PFSK-1 (cell line): ENCODE data around the gene LILRA5.

Experiments used
- POLR2AphosphoS5 ChIP-seq: IDR thresholded peaks from 2 replicates; pipeline ENCODE4 v1.6.1; 2012; ENCODE audit warnings: low read depth, mild to moderate bottlenecking, control low read depth, low read length, moderate library complexity
- REST ChIP-seq, 2 experiments: IDR thresholded peaks; 2 replicates each; pipeline versions ENCODE4 v1.6.1 to v1.8.0; 2011 to 2012; ENCODE audit warnings: low read depth in 2 of 2, low read length in 2 of 2, control low read depth in 1 of 2, inconsistent platforms in 1 of 2, mild to moderate bottlenecking in 1 of 2, moderate library complexity in 1 of 2; ENCODE audit not compliant: insufficient read depth in 1 of 2
- SIN3A ChIP-seq: IDR thresholded peaks from 2 replicates; pipeline ENCODE4 v1.6.1; 2012; ENCODE audit warnings: mild to moderate bottlenecking, low read length, moderate library complexity, borderline replicate concordance; ENCODE audit not compliant: insufficient read depth
- TAF1 ChIP-seq: IDR thresholded peaks from 2 replicates; pipeline ENCODE4 v1.6.1; 2012; ENCODE audit warnings: low read length, control low read depth, borderline replicate concordance; ENCODE audit not compliant: insufficient read depth

GRCh38 chr19:54354761-54355160 lies 41.8 kb upstream of the LILRA5 start:
- TF ChIP-seq REST (IDR thresholded peaks at IDR 0.05; ENCODE audit: insufficient read depth in 1 of 2, low read depth in 2 of 2, low read length in 2 of 2) (no peak), POLR2AphosphoS5 (no peak), SIN3A (no peak), TAF1 (no peak)
